ENCODE results near the gene XAGE1A. TPM values are rescaled to one million over a fixed set of nuclear protein-coding genes. Genes with fewer than 3 reads are reported as not detected.
"Not testable (repeated sequence)": the region's sequence is repeated elsewhere in the genome, so short reads cannot be mapped to it uniquely, and the experiment has no call there.

XAGE1A gene, protein sequence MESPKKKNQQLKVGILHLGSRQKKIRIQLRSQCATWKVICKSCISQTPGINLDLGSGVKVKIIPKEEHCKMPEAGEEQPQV
- total RNA-seq, result not detected

DNA sequence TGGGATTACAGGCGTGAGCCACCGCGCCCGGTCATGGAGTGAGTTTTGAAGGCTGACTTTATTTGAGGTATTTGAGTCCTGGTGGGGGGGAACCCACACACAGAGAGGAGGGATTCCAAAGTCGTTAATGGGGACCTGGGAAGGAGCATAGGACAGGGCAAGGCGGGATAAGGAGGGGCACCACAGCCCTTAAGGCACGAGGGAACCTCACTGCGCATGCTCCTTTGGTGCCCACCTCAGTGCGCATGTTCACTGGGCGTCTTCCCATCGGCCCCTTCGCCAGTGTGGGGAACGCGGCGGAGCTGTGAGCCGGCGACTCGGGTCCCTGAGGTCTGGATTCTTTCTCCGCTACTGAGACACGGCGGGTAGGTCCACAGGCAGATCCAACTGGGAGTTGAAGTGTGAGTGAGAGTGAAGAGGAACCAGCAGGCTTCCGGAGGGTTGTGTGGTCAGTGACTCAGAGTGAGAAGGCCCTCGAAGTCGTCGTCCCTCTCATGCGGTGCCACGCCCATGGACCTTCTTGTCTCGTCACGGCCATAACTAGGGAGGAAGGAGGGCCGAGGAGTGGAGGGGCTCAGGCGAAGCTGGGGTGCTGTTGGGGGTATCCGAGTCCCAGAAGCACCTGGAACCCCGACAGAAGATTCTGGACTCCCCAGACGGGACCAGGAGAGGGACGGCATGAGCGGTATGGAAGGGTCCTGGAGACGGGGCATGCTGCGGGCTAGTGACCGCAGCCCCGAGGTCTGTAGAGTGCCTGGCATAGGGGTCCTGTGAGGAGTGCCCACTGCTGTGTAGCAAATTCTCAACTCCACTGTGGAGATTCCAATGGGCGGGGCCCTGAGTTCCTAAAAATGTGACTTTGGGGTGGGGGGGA is at the start of gene XAGE1A:
Gene XAGE1A, plus strand, starts transcription at position 264 of the 874 bp plus-strand sequence. CDS start 1,554 bp downstream, outside the sequence.
- H3K9me3 Mint-ChIP-seq; H3K27me3 Mint-ChIP-seq; POLR2A ChIA-PET; DNase-seq; H3K4me3 Mint-ChIP-seq; H3K36me3 Mint-ChIP-seq; H3K4me1 Mint-ChIP-seq; ATAC-seq (ENCODE audit: low read depth); H3K27ac Mint-ChIP-seq: not testable (repeated sequence)

DNA sequence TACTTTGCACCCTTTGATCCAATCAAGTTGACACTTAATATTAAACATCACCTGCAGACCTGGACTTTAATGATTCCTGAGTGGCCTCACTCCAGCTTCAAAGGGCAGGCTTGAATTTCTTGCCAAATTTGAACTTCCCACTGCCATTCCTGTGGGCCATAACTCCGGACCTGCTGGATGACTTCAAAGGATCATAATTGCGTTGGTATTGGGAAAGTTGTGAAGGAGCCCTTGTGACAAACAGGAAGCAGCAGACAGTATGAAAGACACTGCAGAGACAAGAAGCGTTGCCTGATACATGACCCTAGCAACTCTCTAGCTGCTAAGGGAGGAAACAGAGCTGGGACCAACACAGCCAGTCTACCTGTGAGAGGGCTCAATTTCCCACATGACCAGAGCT is 43.6 kb upstream of the XAGE1A start:
- ATAC-seq (ENCODE audit: low read depth); H3K9me3 Mint-ChIP-seq; H3K4me3 Mint-ChIP-seq: not testable (repeated sequence)

DNA sequence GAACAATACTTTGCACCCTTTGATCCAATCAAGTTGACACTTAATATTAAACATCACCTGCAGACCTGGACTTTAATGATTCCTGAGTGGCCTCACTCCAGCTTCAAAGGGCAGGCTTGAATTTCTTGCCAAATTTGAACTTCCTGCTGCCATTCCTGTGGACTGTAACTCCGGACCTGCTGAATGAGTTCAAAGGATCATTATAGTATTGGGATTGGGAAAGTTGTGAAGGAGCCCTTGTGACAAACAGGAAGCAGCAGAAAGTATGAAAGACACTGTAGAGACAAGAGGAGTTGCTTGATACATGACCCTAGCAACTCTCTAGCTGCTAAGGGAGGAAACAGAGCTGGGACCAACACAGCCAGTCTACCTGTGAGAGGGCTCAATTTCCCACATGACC is 24.3 kb upstream of the XAGE1A start:
- ATAC-seq (ENCODE audit: low read depth); H3K27me3 Mint-ChIP-seq; H3K27ac Mint-ChIP-seq; H3K9me3 Mint-ChIP-seq; DNase-seq; POLR2A ChIA-PET; H3K4me1 Mint-ChIP-seq; H3K36me3 Mint-ChIP-seq; H3K4me3 Mint-ChIP-seq: not testable (repeated sequence)

More for the DNA sequence above, 43.6 kb upstream of the XAGE1A start:
- H3K36me3 Mint-ChIP-seq, DNase-seq, H3K27ac Mint-ChIP-seq, H3K4me1 Mint-ChIP-seq, H3K27me3 Mint-ChIP-seq, POLR2A ChIA-PET: not testable (repeated sequence)

DNA sequence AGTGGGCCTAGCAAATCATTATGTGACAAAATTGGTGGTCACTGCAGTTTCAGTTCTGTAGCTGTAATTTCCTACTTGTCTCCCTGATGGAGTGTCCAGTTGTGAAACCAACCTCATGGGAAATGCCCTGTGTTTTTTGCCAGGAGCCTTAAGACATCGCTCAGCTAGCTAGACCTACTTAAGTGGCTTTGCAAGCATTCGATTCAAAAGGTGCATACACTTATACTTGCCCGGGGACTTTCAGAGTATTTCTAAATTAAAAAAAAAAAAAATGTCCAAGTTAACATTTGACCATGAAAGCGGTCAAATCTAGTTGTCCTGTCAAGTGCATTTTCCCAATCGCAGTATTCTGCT is 788 bp downstream of the XAGE1A start:
- H3K4me3 Mint-ChIP-seq; ATAC-seq (ENCODE audit: low read depth); DNase-seq; H3K27ac Mint-ChIP-seq; H3K4me1 Mint-ChIP-seq; H3K27me3 Mint-ChIP-seq; POLR2A ChIA-PET; H3K9me3 Mint-ChIP-seq; H3K36me3 Mint-ChIP-seq: not testable (repeated sequence)

DNA sequence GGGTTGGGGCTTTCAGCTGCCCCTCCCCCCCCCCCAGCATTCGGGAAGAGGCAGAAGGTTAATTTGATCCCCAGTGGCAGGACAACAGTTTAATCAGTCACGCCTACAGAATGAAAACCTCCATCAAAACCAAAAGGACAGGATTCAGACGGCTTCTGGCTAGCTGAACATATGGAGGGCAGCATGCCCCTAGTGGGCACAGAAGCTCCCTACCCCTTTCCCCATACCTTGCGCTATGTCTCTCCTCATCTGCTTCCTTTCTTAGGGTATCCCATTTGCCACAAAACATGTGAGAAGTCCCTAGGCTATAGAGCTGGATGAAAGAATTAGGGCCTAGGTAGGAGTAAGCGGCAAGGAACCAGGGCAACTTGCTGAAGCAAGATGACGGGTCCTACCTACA is 5.8 kb downstream of the XAGE1A start:
- H3K36me3 Mint-ChIP-seq; ATAC-seq (ENCODE audit: low read depth); DNase-seq; H3K27ac Mint-ChIP-seq; H3K9me3 Mint-ChIP-seq; H3K4me1 Mint-ChIP-seq; H3K27me3 Mint-ChIP-seq; POLR2A ChIA-PET; H3K4me3 Mint-ChIP-seq: not testable (repeated sequence)

DNA sequence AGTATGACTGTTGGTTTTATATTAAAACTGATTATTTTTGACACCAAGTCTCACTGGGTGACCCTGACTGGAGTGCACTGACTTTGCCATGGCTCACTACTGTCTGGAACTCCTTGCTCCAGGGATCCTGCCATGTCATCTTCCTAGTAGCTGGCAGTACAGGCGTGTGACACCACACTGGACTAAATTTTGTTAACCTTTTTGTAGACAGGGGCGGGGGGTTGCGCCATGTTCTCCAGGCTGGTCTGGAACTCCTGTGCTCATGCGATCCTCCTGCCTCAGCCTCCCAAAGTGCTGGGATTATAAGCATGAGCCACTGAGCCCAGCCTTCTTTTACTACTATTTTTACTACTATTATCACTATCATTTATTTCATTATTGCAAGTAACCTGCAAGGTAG is 8.9 kb downstream of the XAGE1A start:
- no peak overlapping the region for H3K27ac Mint-ChIP-seq
- no peaks in the 10 kb centered on the region for H3K4me1 Mint-ChIP-seq
- ATAC-seq (ENCODE audit: low read depth) (no peak), DNase-seq (no peak)
- POLR2A ChIA-PET, result no interaction called here
- H3K27me3 Mint-ChIP-seq, result peaks cover 3% of the 10 kb centered on the region
- no peaks in the 10 kb centered on the region for H3K36me3 Mint-ChIP-seq
- no peaks in the 10 kb centered on the region for H3K9me3 Mint-ChIP-seq
- H3K4me3 Mint-ChIP-seq, result no peak overlapping the region

DNA sequence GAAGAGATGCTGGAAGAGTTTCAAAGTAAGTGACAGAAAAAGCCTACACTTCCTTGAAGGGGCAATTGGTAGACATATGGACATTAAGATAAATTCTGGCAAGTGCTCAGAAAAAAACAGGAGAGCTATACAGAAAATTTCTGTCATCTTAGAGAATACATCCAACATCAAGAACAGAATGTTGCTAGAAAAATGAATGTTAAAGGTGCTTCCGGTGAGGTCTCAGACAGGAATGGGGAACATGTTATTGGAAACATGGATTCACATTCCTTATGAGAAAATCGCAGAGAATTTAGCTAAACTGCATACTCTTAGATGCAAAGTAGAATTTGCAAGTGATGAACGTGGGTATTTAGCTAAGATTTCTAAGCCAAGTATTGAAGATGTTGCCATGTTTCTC is 11.7 kb downstream of the XAGE1A start:
- H3K4me3 Mint-ChIP-seq, result no peak overlapping the region
- ATAC-seq (ENCODE audit: low read depth) (no peak), DNase-seq (no peak)
- no peak overlapping the region for H3K27ac Mint-ChIP-seq
- no peaks in the 10 kb centered on the region for H3K36me3 Mint-ChIP-seq
- peaks cover 3% of the 10 kb centered on the region for H3K27me3 Mint-ChIP-seq
- POLR2A ChIA-PET, result no interaction called here
- no peaks in the 10 kb centered on the region for H3K4me1 Mint-ChIP-seq
- no peaks in the 10 kb centered on the region for H3K9me3 Mint-ChIP-seq

DNA sequence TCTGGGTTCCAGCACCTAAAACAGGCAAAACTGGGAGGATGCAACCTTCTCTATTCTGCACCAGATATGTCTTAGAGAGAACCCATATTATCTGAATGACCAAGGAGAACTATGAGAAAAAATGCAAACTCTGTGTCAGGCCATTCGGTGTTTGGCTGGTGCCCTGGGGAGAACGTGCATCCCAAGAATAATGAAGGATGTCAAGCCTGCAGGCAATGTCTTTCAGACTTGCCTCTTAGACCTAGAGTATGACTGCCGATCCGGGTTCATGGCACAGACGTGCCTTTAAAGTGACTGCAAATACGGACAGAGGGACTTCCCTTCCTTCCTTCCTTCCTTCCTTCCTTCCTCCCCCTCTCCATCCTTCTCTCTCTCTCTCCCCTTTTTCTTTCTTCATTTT is 14.3 kb downstream of the XAGE1A start:
- no peak for DNase-seq
- ATAC-seq (ENCODE audit: low read depth), result no peak
- Mint-ChIP-seq H3K4me3 (no peak overlapping the region), H3K4me1 (no peaks in the 10 kb centered on the region), H3K27me3 (peaks cover 3% of the 10 kb centered on the region), H3K9me3 (no peaks in the 10 kb centered on the region), H3K36me3 (no peaks in the 10 kb centered on the region), H3K27ac (no peak overlapping the region)
- POLR2A ChIA-PET, result no interaction called here

DNA sequence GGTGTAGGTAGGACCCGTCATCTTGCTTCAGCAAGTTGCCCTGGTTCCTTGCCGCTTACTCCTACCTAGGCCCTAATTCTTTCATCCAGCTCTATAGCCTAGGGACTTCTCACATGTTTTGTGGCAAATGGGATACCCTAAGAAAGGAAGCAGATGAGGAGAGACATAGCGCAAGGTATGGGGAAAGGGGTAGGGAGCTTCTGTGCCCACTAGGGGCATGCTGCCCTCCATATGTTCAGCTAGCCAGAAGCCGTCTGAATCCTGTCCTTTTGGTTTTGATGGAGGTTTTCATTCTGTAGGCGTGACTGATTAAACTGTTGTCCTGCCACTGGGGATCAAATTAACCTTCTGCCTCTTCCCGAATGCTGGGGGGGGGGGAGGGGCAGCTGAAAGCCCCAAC is 15.5 kb downstream of the XAGE1A start:
- H3K27ac Mint-ChIP-seq; H3K9me3 Mint-ChIP-seq; POLR2A ChIA-PET; DNase-seq; H3K4me3 Mint-ChIP-seq; H3K36me3 Mint-ChIP-seq; H3K4me1 Mint-ChIP-seq; ATAC-seq (ENCODE audit: low read depth); H3K27me3 Mint-ChIP-seq: not testable (repeated sequence)

DNA sequence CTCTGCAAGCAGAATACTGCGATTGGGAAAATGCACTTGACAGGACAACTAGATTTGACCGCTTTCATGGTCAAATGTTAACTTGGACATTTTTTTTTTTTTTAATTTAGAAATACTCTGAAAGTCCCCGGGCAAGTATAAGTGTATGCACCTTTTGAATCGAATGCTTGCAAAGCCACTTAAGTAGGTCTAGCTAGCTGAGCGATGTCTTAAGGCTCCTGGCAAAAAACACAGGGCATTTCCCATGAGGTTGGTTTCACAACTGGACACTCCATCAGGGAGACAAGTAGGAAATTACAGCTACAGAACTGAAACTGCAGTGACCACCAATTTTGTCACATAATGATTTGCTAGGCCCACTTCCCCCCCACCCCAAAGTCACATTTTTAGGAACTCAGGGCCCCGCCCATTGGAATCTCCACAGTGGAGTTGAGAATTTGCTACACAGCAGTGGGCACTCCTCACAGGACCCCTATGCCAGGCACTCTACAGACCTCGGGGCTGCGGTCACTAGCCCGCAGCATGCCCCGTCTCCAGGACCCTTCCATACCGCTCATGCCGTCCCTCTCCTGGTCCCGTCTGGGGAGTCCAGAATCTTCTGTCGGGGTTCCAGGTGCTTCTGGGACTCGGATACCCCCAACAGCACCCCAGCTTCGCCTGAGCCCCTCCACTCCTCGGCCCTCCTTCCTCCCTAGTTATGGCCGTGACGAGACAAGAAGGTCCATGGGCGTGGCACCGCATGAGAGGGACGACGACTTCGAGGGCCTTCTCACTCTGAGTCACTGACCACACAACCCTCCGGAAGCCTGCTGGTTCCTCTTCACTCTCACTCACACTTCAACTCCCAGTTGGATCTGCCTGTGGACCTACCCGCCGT is 20.7 kb downstream of the XAGE1A start:
- H3K4me3 Mint-ChIP-seq; H3K9me3 Mint-ChIP-seq; H3K36me3 Mint-ChIP-seq; H3K27ac Mint-ChIP-seq; ATAC-seq (ENCODE audit: low read depth); H3K27me3 Mint-ChIP-seq; H3K4me1 Mint-ChIP-seq; DNase-seq; POLR2A ChIA-PET: not testable (repeated sequence)

DNA sequence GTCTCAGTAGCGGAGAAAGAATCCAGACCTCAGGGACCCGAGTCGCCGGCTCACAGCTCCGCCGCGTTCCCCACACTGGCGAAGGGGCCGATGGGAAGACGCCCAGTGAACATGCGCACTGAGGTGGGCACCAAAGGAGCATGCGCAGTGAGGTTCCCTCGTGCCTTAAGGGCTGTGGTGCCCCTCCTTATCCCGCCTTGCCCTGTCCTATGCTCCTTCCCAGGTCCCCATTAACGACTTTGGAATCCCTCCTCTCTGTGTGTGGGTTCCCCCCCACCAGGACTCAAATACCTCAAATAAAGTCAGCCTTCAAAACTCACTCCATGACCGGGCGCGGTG is 21.3 kb downstream of the XAGE1A start, which contains the start of gene XAGE1B:
Gene XAGE1B, minus strand, starts transcription at position 77 of the 339 bp plus-strand sequence. CDS start 1,536 bp downstream, outside the sequence.
- H3K9me3 Mint-ChIP-seq; H3K4me3 Mint-ChIP-seq; POLR2A ChIA-PET; H3K27me3 Mint-ChIP-seq; H3K36me3 Mint-ChIP-seq; DNase-seq; H3K27ac Mint-ChIP-seq; ATAC-seq (ENCODE audit: low read depth); H3K4me1 Mint-ChIP-seq: not testable (repeated sequence)

DNA sequence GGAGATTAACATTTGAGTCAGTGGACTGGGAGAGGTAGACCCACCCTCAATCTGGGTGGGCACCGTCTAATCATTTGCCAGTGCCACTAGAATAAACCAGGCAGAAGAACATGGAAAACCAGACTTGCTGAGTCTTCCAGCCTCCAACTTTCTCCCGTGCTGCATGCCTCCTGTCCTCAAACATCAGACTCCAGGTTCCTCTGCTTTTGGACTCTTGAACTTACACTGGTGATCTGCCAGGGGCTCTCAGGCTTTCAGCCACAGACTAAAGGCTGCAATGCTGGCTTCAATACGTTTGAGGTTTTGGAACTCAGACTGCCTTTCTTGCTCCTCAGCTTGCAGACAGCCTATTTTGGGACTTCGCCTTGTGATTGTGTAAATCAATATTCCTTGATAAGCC is 45.4 kb downstream of the XAGE1A start:
- DNase-seq; H3K9me3 Mint-ChIP-seq; ATAC-seq (ENCODE audit: low read depth); POLR2A ChIA-PET; H3K4me3 Mint-ChIP-seq; H3K4me1 Mint-ChIP-seq; H3K27ac Mint-ChIP-seq; H3K36me3 Mint-ChIP-seq; H3K27me3 Mint-ChIP-seq: not testable (repeated sequence)

DNA sequence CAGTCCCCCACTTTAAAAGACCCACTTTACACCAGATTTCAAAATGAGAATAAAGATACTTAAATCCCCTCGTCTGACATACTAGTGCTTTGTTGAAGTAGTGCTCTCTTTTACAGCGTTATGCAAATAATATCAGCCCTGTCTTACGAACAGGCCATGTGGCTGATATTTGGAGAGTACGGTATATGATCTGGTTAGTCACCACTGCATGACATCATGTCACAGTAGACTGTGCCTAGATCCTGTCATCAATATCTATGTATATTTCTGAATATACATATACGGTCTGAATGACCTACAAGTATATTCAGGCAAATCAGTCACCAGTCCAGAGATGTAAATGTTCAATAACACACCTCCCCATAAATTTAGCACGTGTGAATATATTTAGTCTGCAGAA is 46.7 kb downstream of the XAGE1A start:
- Mint-ChIP-seq H3K27ac (no peak overlapping the region), H3K4me1 (no peaks in the 10 kb centered on the region), H3K9me3 (no peaks in the 10 kb centered on the region), H3K36me3 (no peaks in the 10 kb centered on the region), H3K27me3 (no peaks in the 10 kb centered on the region), H3K4me3 (no peak overlapping the region)
- ATAC-seq (ENCODE audit: low read depth), result no peak
- POLR2A ChIA-PET, result no interaction called here
- DNase-seq, result no peak

Measured in activated naive CD8-positive, alpha-beta T cell treated with anti-CD3 and anti-CD28 coated beads, Interleukin-2, amount 10 ng/mL, durations not matched to agents 7 days and 5 days (primary cell).